Lower leg skin (tissue), 3 donors: ENCODE results near the gene LAMC3.

ENCODE experiments used
- CTCF ChIP-seq, 3 donors: fragments of 450-650 bp; IDR thresholded peaks; one replicate each; pipeline ENCODE4 v1.5.1; 2016; ENCODE audit warnings: antibody characterized with exemption in 3 of 3, mild to moderate bottlenecking in 3 of 3, moderate library complexity in 2 of 3
- POLR2A ChIP-seq, 2 donors: fragments of 450-650 bp; IDR thresholded peaks; one replicate each; pipeline ENCODE4 v1.6.1; 2016 to 2017; ENCODE audit warnings: antibody characterized with exemption in 2 of 2, mild to moderate bottlenecking in 1 of 2, moderate library complexity in 1 of 2

GRCh38 chr9:130992682-130993032, 16.3 kb upstream of the LAMC3 start:
- no peak for TF ChIP-seq CTCF (IDR thresholded peaks at IDR 0.05)
- no peak for TF ChIP-seq POLR2A (IDR thresholded peaks at IDR 0.05)
